ENCODE results near the gene FN1.

DNA sequence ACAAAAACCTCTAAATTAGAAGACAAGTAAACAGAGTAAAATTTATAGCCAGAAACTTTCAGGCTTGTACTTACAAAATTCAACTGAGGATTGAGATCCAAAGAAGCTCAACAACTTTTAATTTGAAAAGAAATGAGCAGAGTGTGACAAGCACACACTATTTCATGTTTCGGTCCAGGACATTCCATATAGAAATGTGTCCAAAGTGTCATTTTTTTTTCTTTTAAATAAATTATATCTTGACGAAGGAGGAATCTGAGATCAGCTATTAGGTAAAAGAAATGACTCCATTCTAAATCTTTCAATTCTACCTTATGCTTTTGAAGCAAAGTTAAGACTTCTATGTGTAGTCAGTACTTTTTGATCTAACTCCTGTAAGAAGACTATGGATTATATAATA is 4.6 kb downstream of the FN1 start:
- TF ChIP-seq, protein P1, sequence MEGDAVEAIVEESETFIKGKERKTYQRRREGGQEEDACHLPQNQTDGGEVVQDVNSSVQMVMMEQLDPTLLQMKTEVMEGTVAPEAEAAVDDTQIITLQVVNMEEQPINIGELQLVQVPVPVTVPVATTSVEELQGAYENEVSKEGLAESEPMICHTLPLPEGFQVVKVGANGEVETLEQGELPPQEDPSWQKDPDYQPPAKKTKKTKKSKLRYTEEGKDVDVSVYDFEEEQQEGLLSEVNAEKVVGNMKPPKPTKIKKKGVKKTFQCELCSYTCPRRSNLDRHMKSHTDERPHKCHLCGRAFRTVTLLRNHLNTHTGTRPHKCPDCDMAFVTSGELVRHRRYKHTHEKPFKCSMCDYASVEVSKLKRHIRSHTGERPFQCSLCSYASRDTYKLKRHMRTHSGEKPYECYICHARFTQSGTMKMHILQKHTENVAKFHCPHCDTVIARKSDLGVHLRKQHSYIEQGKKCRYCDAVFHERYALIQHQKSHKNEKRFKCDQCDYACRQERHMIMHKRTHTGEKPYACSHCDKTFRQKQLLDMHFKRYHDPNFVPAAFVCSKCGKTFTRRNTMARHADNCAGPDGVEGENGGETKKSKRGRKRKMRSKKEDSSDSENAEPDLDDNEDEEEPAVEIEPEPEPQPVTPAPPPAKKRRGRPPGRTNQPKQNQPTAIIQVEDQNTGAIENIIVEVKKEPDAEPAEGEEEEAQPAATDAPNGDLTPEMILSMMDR (conservative IDR thresholded peaks at IDR 0.05; ENCODE audit: low read length): no peak
- TF ChIP-seq EZH2phosphoT487 (IDR thresholded peaks at IDR 0.05; ENCODE audit: borderline replicate concordance): no peak
